Brain microvascular endothelial cell (primary cell): ENCODE measurements around the gene ASB12.

Experiments
- DNase-seq: peaks from one replicate; pipeline ENCODE4 v3.0.0-alpha.2; 2020
- H3K27ac ChIP-seq: fragments of 250-450 bp; sonication (Bioruptor Pico); 2 replicates; pipeline ENCODE4 v1.5.1; 2020; ENCODE audit warnings: mild to moderate bottlenecking, moderate library complexity
- H3K27me3 ChIP-seq: fragments of 250-450 bp; sonication (Bioruptor Pico); replicated peaks from 2 replicates; pipeline ENCODE4 v1.5.1; 2020; ENCODE audit warnings: mild to moderate bottlenecking
- H3K36me3 ChIP-seq: fragments of 250-450 bp; sonication (Bioruptor Pico); replicated peaks from 2 replicates; pipeline ENCODE4 v1.5.1; 2020; ENCODE audit warnings: mild to moderate bottlenecking
- H3K4me3 ChIP-seq: 2 replicates; pipeline ENCODE4 v1.5.1; 2011; ENCODE audit warnings: low read depth, mild to moderate bottlenecking, control low read depth, low read length, moderate library complexity
- CTCF ChIP-seq: IDR thresholded peaks from 2 replicates; pipeline ENCODE4 v1.5.1; 2011; ENCODE audit warnings: low read depth, mild to moderate bottlenecking, moderate library complexity, low read length, control low read depth, inconsistent platforms; ENCODE audit errors: missing control alignments
- in situ Hi-C: cut with HindIII; loops from 2 replicates; pipeline ENCODE4 v1.10.0; 2017; ENCODE audit warnings: low sequenced_read_pairs, low pct_ligation_motif_present

The ASB12 gene

DNA sequence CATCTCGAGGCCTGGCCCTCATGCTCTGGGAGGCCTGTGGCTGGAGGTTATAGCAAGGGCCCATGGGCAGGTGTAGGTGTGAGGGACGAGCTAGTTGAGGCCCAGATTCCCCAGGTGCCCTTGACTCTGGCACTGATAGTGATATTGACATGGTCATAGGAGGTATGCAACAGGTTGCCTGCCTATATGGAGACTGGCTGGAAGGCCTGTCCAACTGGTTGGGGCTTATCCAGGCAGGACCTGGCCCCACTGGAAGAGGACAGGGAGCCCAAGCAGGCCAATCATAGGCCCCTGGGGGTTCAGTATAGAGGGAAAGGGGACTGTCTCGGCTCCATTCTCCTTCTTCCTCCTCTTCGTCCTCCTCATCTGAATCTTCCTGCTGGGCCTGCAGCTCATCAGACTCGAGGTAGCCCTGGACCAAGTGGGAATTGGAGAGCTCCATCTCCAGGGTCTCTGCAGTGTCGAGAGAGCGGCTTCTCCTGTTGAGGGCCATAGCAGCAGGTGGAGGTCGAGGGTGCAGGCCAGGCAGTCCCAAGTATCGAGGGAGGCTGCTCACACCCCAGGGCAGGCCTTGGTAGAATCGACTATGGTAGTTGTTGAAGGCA is 40.2 kb downstream of the ASB12 start:
- Histone ChIP-seq H3K36me3 (no peaks in the 10 kb centered on the region), H3K27ac (no peak overlapping the region), H3K27me3 (no peaks in the 10 kb centered on the region), H3K4me3 (no peak overlapping the region)
- in situ Hi-C loops, result no loop called here
- no peak for TF ChIP-seq CTCF
- DNase-seq, result no peak

- Histone ChIP-seq H3K4me3 (no peak overlapping the region), H3K27ac (no peak overlapping the region), H3K36me3 (no peaks in the 10 kb centered on the region), H3K27me3 (no peaks in the 10 kb centered on the region)
- in situ Hi-C loops, result no loop called here
- no peak for TF ChIP-seq CTCF
- no peak for DNase-seq
Measured at GRCh38 chrX:64188901-64189300, 41.5 kb downstream of the ASB12 start.

- Histone ChIP-seq H3K36me3 (no peaks in the 10 kb centered on the region), H3K4me3 (no peak overlapping the region), H3K27me3 (no peaks in the 10 kb centered on the region), H3K27ac (no peak overlapping the region)
- DNase-seq, result no peak
- no peak for TF ChIP-seq CTCF
- in situ Hi-C loops, result no loop called here
Measured at GRCh38 chrX:64187762-64188150, 42.7 kb downstream of the ASB12 start.

GRCh38 chrX:64186974-64187761 is 43.2 kb downstream of the ASB12 start:
- H3K27me3 ChIP-seq, result no peaks in the 10 kb centered on the region
- in situ Hi-C loops, result no loop called here

DNA sequence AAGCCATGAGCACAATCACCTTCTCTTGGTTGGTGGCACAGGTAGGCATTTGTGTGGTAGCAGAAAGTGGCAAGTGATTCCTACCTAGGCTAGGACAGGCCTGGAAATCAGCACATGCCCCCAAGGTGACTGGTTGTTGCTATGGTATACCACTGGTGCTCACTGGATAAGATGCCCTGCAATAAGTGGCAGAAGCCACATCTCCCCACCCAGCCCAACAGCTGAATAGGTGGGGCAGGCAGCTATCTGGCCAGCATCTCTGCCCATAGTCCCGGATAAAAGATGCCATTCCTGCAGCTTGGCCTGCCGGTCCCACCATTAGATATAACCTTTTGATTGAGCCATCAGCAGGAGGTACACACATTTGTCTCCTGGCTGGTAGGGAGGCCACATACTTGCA is 46.0 kb downstream of the ASB12 start:
- Histone ChIP-seq H3K4me3 (no peak overlapping the region), H3K27me3 (no peaks in the 10 kb centered on the region), H3K36me3 (no peaks in the 10 kb centered on the region), H3K27ac (no peak overlapping the region)
- DNase-seq, result no peak
- in situ Hi-C loops, result no loop called here
- no peak for TF ChIP-seq CTCF

More at GRCh38 chrX:64186974-64187761, 43.2 kb downstream of the ASB12 start:
- no peak overlapping the region for H3K4me3 ChIP-seq
- H3K27ac ChIP-seq, result no peak overlapping the region
- no peaks in the 10 kb centered on the region for H3K36me3 ChIP-seq
- no peak for DNase-seq
- no peak for TF ChIP-seq CTCF

GRCh38 chrX:64182208-64182607 is 48.2 kb downstream of the ASB12 start:
- Histone ChIP-seq H3K4me3 (no peak overlapping the region), H3K36me3 (no peaks in the 10 kb centered on the region), H3K27ac (no peak overlapping the region), H3K27me3 (no peaks in the 10 kb centered on the region)
- in situ Hi-C loops, result no loop called here
- DNase-seq, result no peak
- no peak for TF ChIP-seq CTCF
